ENCODE measurements around the gene INPP5K. TPM values are rescaled to one million over a fixed set of nuclear protein-coding genes. Genes with fewer than 3 reads are reported as not detected.

The INPP5K gene
- total and polyA plus RNA-seq, 2 experiments from 2014 or later = 36.1 to 42.3 TPM

DNA sequence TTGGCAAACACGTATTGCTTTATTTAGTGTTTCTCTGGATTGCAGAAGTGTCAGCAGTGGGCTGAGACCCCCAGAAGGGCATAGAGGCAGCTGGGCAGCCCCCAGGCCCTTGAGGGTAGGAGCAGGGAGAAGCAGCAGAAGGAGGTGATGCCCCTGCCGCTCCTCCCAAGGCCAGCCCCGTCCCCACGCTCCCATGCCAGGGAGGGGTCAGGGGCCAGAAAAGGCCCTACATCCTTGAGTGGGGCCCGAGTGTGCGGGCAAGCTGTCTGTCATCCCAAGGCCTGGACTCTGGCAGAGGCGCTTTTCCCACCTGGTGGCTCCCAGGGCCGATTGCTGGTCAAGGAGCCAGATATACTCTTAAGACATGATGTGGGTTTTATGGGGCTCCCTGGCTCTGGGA lies 52.2 kb downstream of the INPP5K start:
- Histone ChIP-seq H3K27ac (no peak overlapping the region), H3K9ac (no peak overlapping the region), H3K4me2 (ENCODE audit: unreplicated experiment) (no peak overlapping the region), H3K9me2 (ENCODE audit: insufficient read depth) (no peaks in the 10 kb centered on the region), H3K9me3 (ENCODE audit: low read depth) (no peaks in the 10 kb centered on the region), H3F3A (ENCODE audit: insufficient read depth) (peaks cover 34% of the 10 kb centered on the region), H3K4me1 (ENCODE audit: insufficient read depth) (peaks cover 9% of the 10 kb centered on the region; the same call in 1 of the 2 replicates), H3K36me3 (ENCODE audit: low read depth) (peaks cover 9% of the 10 kb centered on the region; the same call in 1 of the 2 replicates), H4K20me1 (ENCODE audit: insufficient read depth) (no peaks in the 10 kb centered on the region), H3K4me3 (no peak overlapping the region), H2AFZ (no peak overlapping the region), H3K27me3 (replicated peaks; ENCODE audit: insufficient read depth) (no peaks in the 10 kb centered on the region), H3K79me2 (ENCODE audit: insufficient read depth) (no peaks in the 10 kb centered on the region)
- DNase-seq = no peak
- 94 to 96% methylated on average over 8 of the region's 8 CpGs for WGBS, 2 experiments (ENCODE audit: low coverage in 1 of 2, low lambda C conversion rate in 2 of 2, missing lambda C conversion rate in 2 of 2)
- in situ Hi-C loops (cut with MboI) = no loop called here
- TF ChIP-seq EZH2 (IDR thresholded peaks at IDR 0.05; ENCODE audit: insufficient read depth, poor library complexity, severe bottlenecking) = no peak
- no peak for TF ChIP-seq EZH2phosphoT487 (IDR thresholded peaks at IDR 0.05; ENCODE audit: insufficient read depth, low read depth)

GRCh38 chr17:1462164-1463112 lies 54.0 kb downstream of the INPP5K start:
- TF ChIP-seq EZH2phosphoT487 (IDR thresholded peaks at IDR 0.05; ENCODE audit: insufficient read depth, low read depth) (no peak), EZH2 (IDR thresholded peaks at IDR 0.05; ENCODE audit: insufficient read depth, poor library complexity, severe bottlenecking) (no peak)
- H3K4me2 ChIP-seq (ENCODE audit: unreplicated experiment) = no peak overlapping the region
- H3K9me3 ChIP-seq (ENCODE audit: low read depth) = no peaks in the 10 kb centered on the region
- H3K4me1 ChIP-seq (ENCODE audit: insufficient read depth) = peaks cover 9% of the 10 kb centered on the region; the same call in 1 of the 2 replicates
- H3F3A ChIP-seq (ENCODE audit: insufficient read depth) = peaks cover 34% of the 10 kb centered on the region
- H2AFZ ChIP-seq = no peak overlapping the region
- H3K9ac ChIP-seq = no peak overlapping the region
- no peak overlapping the region for H3K27ac ChIP-seq
- peaks cover 3% of the 10 kb centered on the region; the same call in 1 of the 2 replicates for H3K36me3 ChIP-seq (ENCODE audit: low read depth)
- no peaks in the 10 kb centered on the region for H4K20me1 ChIP-seq (ENCODE audit: insufficient read depth)
- no peaks in the 10 kb centered on the region for H3K27me3 ChIP-seq (replicated peaks; ENCODE audit: insufficient read depth)
- no peak for DNase-seq
- WGBS, 2 experiments (ENCODE audit: low coverage in 1 of 2, low lambda C conversion rate in 2 of 2, missing lambda C conversion rate in 2 of 2) = 86 to 88% methylated on average over 33 of the region's 33 CpGs
- H3K79me2 ChIP-seq (ENCODE audit: insufficient read depth) = no peaks in the 10 kb centered on the region
- in situ Hi-C loops (cut with MboI) = no loop called here
- H3K9me2 ChIP-seq (ENCODE audit: insufficient read depth) = no peaks in the 10 kb centered on the region
- no peak overlapping the region for H3K4me3 ChIP-seq

DNA sequence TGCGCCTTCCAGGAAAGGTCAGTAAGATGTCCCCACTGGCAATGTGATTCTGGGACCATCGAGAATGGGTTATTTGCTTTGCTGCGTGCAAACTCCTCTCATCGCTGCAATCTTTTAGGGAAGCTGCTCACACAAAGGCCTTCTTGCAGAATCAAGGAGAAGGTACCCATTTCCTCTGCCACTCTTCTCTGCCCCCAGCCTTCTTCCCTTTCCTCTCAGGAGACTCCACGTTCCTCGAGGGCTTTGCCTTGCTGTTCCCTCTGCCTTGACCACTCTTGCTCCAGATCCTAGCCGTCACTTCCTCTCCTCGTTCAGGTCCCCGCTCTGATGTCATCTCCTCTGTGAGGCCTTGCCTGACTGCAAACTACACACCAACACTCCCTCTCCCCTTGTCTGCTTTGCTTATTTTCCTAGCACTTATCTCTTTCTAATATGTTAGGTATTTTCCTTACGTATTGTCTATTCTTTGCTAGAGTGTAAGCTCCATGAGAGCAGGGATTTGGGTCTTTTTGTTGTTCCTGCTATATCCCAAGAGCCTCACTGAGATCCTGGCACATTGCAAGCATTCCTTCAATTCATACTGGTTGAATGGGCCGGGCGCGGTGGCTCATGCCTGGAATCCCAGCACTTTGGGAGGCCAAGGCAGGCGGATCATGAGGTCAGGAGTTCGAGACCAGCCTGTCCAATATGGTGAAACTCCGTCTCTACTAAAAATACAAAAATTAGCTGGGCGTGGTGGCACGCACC lies 55.0 kb downstream of the INPP5K start:
- 93 to 94% methylated on average over 16 to 18 of the region's 18 CpGs for WGBS, 2 experiments (ENCODE audit: low coverage in 1 of 2, low lambda C conversion rate in 2 of 2, missing lambda C conversion rate in 2 of 2)
- no peak for DNase-seq
- Histone ChIP-seq H2AFZ (no peak overlapping the region), H3K9ac (no peak overlapping the region), H4K20me1 (ENCODE audit: insufficient read depth) (no peaks in the 10 kb centered on the region), H3K4me2 (ENCODE audit: unreplicated experiment) (no peak overlapping the region), H3K27me3 (replicated peaks; ENCODE audit: insufficient read depth) (no peaks in the 10 kb centered on the region), H3K9me2 (ENCODE audit: insufficient read depth) (no peaks in the 10 kb centered on the region), H3F3A (ENCODE audit: insufficient read depth) (peaks cover 41% of the 10 kb centered on the region), H3K79me2 (ENCODE audit: insufficient read depth) (no peaks in the 10 kb centered on the region), H3K36me3 (ENCODE audit: low read depth) (peaks cover 3% of the 10 kb centered on the region; the same call in 1 of the 2 replicates), H3K27ac (no peak overlapping the region), H3K9me3 (ENCODE audit: low read depth) (no peaks in the 10 kb centered on the region), H3K4me3 (no peak overlapping the region), H3K4me1 (ENCODE audit: insufficient read depth) (peaks cover 9% of the 10 kb centered on the region; the same call in 1 of the 2 replicates)
- TF ChIP-seq EZH2 (IDR thresholded peaks at IDR 0.05; ENCODE audit: insufficient read depth, poor library complexity, severe bottlenecking) (no peak), EZH2phosphoT487 (IDR thresholded peaks at IDR 0.05; ENCODE audit: insufficient read depth, low read depth) (no peak)
- in situ Hi-C loops (cut with MboI) = no loop called here

DNA sequence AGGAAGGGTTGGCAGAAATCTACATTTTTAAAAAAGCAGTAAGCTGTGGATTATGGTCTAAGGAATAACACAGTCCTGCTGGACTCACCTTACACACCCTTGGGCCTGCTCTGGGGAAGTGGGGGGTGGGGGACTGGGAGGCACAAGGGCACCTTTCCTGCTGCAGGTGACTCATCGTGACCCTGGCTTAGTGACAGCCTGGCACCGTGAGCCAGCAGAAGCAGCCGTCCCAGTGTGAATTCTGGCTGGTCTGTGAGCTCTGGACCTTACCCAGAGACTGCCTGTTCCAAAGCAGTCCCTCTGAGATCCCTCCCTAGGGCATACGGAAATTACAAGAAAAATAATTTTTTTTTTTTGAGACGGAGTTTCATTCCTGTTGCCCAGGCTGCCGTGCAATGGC lies 56.2 kb downstream of the INPP5K start:
- Histone ChIP-seq H3K4me1 (ENCODE audit: insufficient read depth) (peaks cover 9% of the 10 kb centered on the region; the same call in 1 of the 2 replicates), H3F3A (ENCODE audit: insufficient read depth) (peaks cover 41% of the 10 kb centered on the region), H3K9me2 (ENCODE audit: insufficient read depth) (no peaks in the 10 kb centered on the region), H3K27me3 (replicated peaks; ENCODE audit: insufficient read depth) (no peaks in the 10 kb centered on the region), H3K27ac (peak overlapping the region; percentile 9), H2AFZ (no peak overlapping the region), H3K79me2 (ENCODE audit: insufficient read depth) (peaks cover 8% of the 10 kb centered on the region), H3K4me3 (no peak overlapping the region), H3K9ac (peak overlapping the region; percentile 20; the same call in 1 of the 2 replicates), H3K36me3 (ENCODE audit: low read depth) (peaks cover 3% of the 10 kb centered on the region; the same call in 1 of the 2 replicates), H3K9me3 (ENCODE audit: low read depth) (no peaks in the 10 kb centered on the region), H4K20me1 (ENCODE audit: insufficient read depth) (no peaks in the 10 kb centered on the region), H3K4me2 (ENCODE audit: unreplicated experiment) (peak overlapping the region; percentile 30)
- DNase-seq = peak; percentile 67
- in situ Hi-C loops (cut with MboI) = no loop called here
- WGBS, 2 experiments (ENCODE audit: low coverage in 1 of 2, low lambda C conversion rate in 2 of 2, missing lambda C conversion rate in 2 of 2) = 2 to 7% methylated on average over 6 of the region's 6 CpGs
- TF ChIP-seq EZH2 (IDR thresholded peaks at IDR 0.05; ENCODE audit: insufficient read depth, poor library complexity, severe bottlenecking) (no peak), EZH2phosphoT487 (IDR thresholded peaks at IDR 0.05; ENCODE audit: insufficient read depth, low read depth) (no peak)

Data from GM23248 (cell line).